ENCODE measurements around the gene VCP. TPM values are rescaled to one million over a fixed set of nuclear protein-coding genes. Genes with fewer than 3 reads are reported as not detected.
A peak's percentile ranks its signal among the peaks of the same experiment; 100 is the strongest.

Gene VCP
- total RNA-seq, 3 donors from 2014 or later (not counting 1 experiment from before 2014, with no cell fraction given), result 303 to 338 (median 322) TPM

- Histone ChIP-seq H3K36me3 (ENCODE audit: control insufficient read depth, insufficient read depth, low read length) (peaks cover 46% of the 10 kb centered on the region), H3K4me1 (ENCODE audit: control insufficient read depth, insufficient read depth, low read length) (peaks cover 19% of the 10 kb centered on the region), H3K27ac (ENCODE audit: low read length) (peak overlapping the region; percentile 95), H3K27me3 (ENCODE audit: control insufficient read depth, insufficient read depth, low read length) (no peaks in the 10 kb centered on the region), H3K4me3 (ENCODE audit: low read length) (peak overlapping the region; percentile 93), H3K9me3 (ENCODE audit: control insufficient read depth, insufficient read depth, low read length) (no peaks in the 10 kb centered on the region)
- DNase-seq (no peak), ATAC-seq (peak in 1 of 3 donors; percentile 27)
- intact Hi-C loops (cut with micrococcal nuclease), result loop anchor here (2.0 kb wide), 2 partner anchors 30 to 114 kb away; partner anchors contain the start of genes DNAJB5 and VCP
- peak overlapping the region; percentile 99 for H3K4me3 Mint-ChIP-seq
- peaks cover 30 to 31% of the 10 kb centered on the region in 2 donors for H3K4me1 Mint-ChIP-seq
- peak overlapping the region; percentile 94 to 97 for H3K27ac Mint-ChIP-seq
- TF ChIP-seq CTCF (IDR thresholded peaks at IDR 0.05), result no peak
- peaks cover 7% of the 10 kb centered on the region for H3K36me3 Mint-ChIP-seq
- no peaks in the 10 kb centered on the region for H3K27me3 Mint-ChIP-seq (ENCODE audit: low read depth in 2 of 2)
- no peaks in the 10 kb centered on the region for H3K9me3 Mint-ChIP-seq
- WGBS (ENCODE audit: insufficient coverage), result 8% methylated on average over 10 of the region's 10 CpGs
Measured at GRCh38 chr9:35102465-35102768, 30.0 kb upstream of the VCP start.

GRCh38 chr9:35097573-35097972 is 25.1 kb upstream of the VCP start:
- H3K27me3 Mint-ChIP-seq (ENCODE audit: low read depth in 2 of 2), result no peaks in the 10 kb centered on the region
- ATAC-seq, result no peak
- H3K4me3 Mint-ChIP-seq, result peak overlapping the region; percentile 5
- no peak for DNase-seq
- peaks cover 7% of the 10 kb centered on the region for H3K36me3 Mint-ChIP-seq
- peaks cover 24% of the 10 kb centered on the region for H3K4me1 ChIP-seq (ENCODE audit: control insufficient read depth, insufficient read depth, low read length)
- peaks cover 30% of the 10 kb centered on the region for H3K36me3 ChIP-seq (ENCODE audit: control insufficient read depth, insufficient read depth, low read length)
- intact Hi-C loops (cut with micrococcal nuclease), result no loop called here
- peaks cover 32 to 46% of the 10 kb centered on the region in 2 donors for H3K4me1 Mint-ChIP-seq
- no peak overlapping the region for H3K4me3 ChIP-seq (ENCODE audit: low read length)
- 91% methylated on average over 3 of the region's 3 CpGs for WGBS (ENCODE audit: insufficient coverage)
- H3K9me3 ChIP-seq (ENCODE audit: control insufficient read depth, insufficient read depth, low read length), result no peaks in the 10 kb centered on the region
- H3K9me3 Mint-ChIP-seq, result no peaks in the 10 kb centered on the region
- no peak for TF ChIP-seq CTCF (IDR thresholded peaks at IDR 0.05)
- no peak overlapping the region for H3K27ac Mint-ChIP-seq
- no peaks in the 10 kb centered on the region for H3K27me3 ChIP-seq (ENCODE audit: control insufficient read depth, insufficient read depth, low read length)
- H3K27ac ChIP-seq (ENCODE audit: low read length), result no peak overlapping the region

GRCh38 chr9:35096035-35096849 is 23.8 kb upstream of the VCP start, which contains the start of gene PIGO:
TSS of gene PIGO (minus strand) at chr9:35096591. CDS start at chr9:35095565, 1,026 bp downstream.
- TF ChIP-seq CTCF (IDR thresholded peaks at IDR 0.05), result peak; percentile 87
- no peaks in the 10 kb centered on the region for H3K27me3 ChIP-seq (ENCODE audit: control insufficient read depth, insufficient read depth, low read length)
- peak within 1 kb of the TSS; percentile 83 for H3K4me3 ChIP-seq (ENCODE audit: low read length)
- H3K27ac ChIP-seq (ENCODE audit: low read length), result peak within 1 kb of the TSS; percentile 95
- peaks cover 15% of the 10 kb centered on the region for H3K4me1 ChIP-seq (ENCODE audit: control insufficient read depth, insufficient read depth, low read length)
- no peaks in the 10 kb centered on the region for H3K9me3 ChIP-seq (ENCODE audit: control insufficient read depth, insufficient read depth, low read length)
- Mint-ChIP-seq H3K4me1 (peaks cover 19 to 37% of the 10 kb centered on the region in 2 donors), H3K36me3 (peaks cover 7% of the 10 kb centered on the region), H3K27ac (peak within 1 kb of the TSS; percentile 91 to 93), H3K9me3 (no peaks in the 10 kb centered on the region), H3K4me3 (peak within 1 kb of the TSS; percentile 86), H3K27me3 (ENCODE audit: low read depth in 2 of 2) (no peaks in the 10 kb centered on the region)
- WGBS (ENCODE audit: insufficient coverage), result under 1% methylated on average over 53 of the region's 53 CpGs
- H3K36me3 ChIP-seq (ENCODE audit: control insufficient read depth, insufficient read depth, low read length), result peaks cover 41% of the 10 kb centered on the region
- intact Hi-C loops (cut with micrococcal nuclease), result loop anchor here (1.0 kb wide), 3 partner anchors 24 to 636 kb away; partner anchors contain the start of genes CREB3, TLN1 and VCP
- ATAC-seq, result peak; percentile 93 to 97 (median 94)
- DNase-seq, result peak; percentile 85 to 94
